ENCODE measurements around the gene KLC4. TPM values are rescaled to one million over a fixed set of nuclear protein-coding genes. Genes with fewer than 3 reads are reported as not detected.
"Not testable (repeated sequence)": the region's sequence is repeated elsewhere in the genome, so short reads cannot be mapped to it uniquely, and the experiment has no call there.

KLC4 gene
- total RNA-seq, 2 experiments from 2014 or later: 16.4 to 22.5 TPM

DNA sequence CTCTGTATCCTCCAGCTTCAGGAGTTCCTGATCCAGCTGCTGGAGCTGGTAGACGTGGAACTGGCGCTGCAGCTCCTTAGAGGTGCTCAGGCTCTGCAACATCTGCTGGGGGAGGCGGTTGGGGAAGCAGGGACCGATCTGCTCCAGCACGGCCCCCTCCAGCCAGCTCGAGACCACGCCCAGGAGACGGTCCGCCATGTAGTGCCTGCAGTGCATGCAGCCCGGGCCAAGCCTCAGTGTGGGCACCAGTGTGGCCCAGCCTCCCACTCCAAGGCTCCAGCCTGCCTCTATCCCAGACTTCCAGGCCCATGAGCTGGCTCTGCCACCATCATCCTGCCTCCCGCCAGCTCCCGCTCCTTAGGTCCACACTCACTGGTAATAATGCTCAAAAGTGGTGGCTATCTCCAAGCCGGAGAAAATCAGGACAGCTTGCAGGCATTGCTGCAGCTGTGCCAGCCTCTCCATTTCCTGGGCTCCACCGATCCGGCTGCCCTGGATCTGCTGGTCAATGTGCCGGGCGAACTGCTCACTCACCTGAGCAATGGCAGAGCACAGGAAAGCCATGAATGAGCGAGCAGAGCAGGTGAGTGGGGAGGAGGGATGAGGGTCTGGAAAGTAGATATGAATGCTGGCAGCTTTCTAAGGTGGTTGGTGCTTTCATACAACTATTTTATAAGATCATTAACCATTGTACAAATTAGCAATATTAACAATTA is 18.7 kb upstream of the KLC4 start:
- ChIA-PET CTCF (ENCODE audit: unreplicated experiment) (interaction anchor here (1.3 kb wide), 1 partner anchor 27 kb away, joined by 3 read pairs; the partner anchor contains the start of genes KLHDC3 and MEA1), POLR2A (interaction anchor here (0.7 kb wide), 1 partner anchor 56 kb away, joined by 3 read pairs; the partner anchor contains the start of gene PPP2R5D)
- H3K79me2 ChIP-seq (ENCODE audit: insufficient read depth, low read depth, low read length): no peaks in the 10 kb centered on the region
- H3K4me2 ChIP-seq (ENCODE audit: low read length): no peak overlapping the region
- H3K4me3 ChIP-seq (ENCODE audit: low read depth, low read length, poor library complexity, severe bottlenecking): no peak overlapping the region
- no peaks in the 10 kb centered on the region for H3K4me1 ChIP-seq (ENCODE audit: insufficient read depth, low read length, poor library complexity, severe bottlenecking)
- no TSS peak for BruUV-seq (replicated peaks)
- no peak for DNase-seq (ENCODE audit: low spot score)
- no peaks in the 10 kb centered on the region for H3K9me2 ChIP-seq (ENCODE audit: insufficient read depth, low read length)
- no peaks in the 10 kb centered on the region for H3K9me3 ChIP-seq (ENCODE audit: low read length)
- H2AFZ ChIP-seq (ENCODE audit: low read length): no peak overlapping the region
- TF ChIP-seq, protein P1, sequence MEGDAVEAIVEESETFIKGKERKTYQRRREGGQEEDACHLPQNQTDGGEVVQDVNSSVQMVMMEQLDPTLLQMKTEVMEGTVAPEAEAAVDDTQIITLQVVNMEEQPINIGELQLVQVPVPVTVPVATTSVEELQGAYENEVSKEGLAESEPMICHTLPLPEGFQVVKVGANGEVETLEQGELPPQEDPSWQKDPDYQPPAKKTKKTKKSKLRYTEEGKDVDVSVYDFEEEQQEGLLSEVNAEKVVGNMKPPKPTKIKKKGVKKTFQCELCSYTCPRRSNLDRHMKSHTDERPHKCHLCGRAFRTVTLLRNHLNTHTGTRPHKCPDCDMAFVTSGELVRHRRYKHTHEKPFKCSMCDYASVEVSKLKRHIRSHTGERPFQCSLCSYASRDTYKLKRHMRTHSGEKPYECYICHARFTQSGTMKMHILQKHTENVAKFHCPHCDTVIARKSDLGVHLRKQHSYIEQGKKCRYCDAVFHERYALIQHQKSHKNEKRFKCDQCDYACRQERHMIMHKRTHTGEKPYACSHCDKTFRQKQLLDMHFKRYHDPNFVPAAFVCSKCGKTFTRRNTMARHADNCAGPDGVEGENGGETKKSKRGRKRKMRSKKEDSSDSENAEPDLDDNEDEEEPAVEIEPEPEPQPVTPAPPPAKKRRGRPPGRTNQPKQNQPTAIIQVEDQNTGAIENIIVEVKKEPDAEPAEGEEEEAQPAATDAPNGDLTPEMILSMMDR (conservative IDR thresholded peaks at IDR 0.05; ENCODE audit: low read length): no peak
- no peak for TF ChIP-seq EZH2phosphoT487 (IDR thresholded peaks at IDR 0.05; ENCODE audit: borderline replicate concordance, low read depth, low read length)
- intact Hi-C loops (cut with micrococcal nuclease; ENCODE audit: unreplicated experiment): no loop called here
- no peaks in the 10 kb centered on the region for H4K20me1 ChIP-seq (ENCODE audit: insufficient read depth, low read length)
- no peak overlapping the region for H3K27ac ChIP-seq (ENCODE audit: low read depth, low read length, poor library complexity, severe bottlenecking)
- H3K36me3 ChIP-seq (ENCODE audit: insufficient read depth, low read length): peaks cover 42% of the 10 kb centered on the region

DNA sequence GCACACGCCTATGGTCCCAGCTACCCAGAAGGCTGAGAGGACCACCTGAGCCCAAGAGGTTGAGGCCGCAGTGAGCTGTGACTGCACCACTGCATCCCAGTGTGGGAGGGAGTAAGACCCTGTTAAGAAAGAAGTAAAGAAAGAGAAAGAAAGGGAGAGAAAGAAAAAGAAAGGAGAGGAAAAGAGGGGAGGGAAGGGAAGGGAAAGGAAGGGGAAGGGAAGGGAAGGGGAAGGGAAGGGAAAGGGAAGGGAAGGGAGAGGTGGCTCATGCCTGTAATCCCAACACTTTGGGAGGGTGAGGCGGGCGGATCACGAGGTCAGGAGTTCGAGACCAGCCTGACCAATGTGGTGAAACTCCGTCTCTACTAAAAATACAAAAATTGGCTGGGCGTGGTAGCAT is 18.0 kb upstream of the KLC4 start:
- H3K4me1 ChIP-seq (ENCODE audit: insufficient read depth, low read length, poor library complexity, severe bottlenecking); H3K79me2 ChIP-seq (ENCODE audit: insufficient read depth, low read depth, low read length); H3K27ac ChIP-seq (ENCODE audit: low read depth, low read length, poor library complexity, severe bottlenecking); H4K20me1 ChIP-seq (ENCODE audit: insufficient read depth, low read length); H3K9me3 ChIP-seq (ENCODE audit: low read length); BruUV-seq (replicated peaks); H3K4me2 ChIP-seq (ENCODE audit: low read length); H3K4me3 ChIP-seq (ENCODE audit: low read depth, low read length, poor library complexity, severe bottlenecking); intact Hi-C loops (cut with micrococcal nuclease; ENCODE audit: unreplicated experiment); H3K9me2 ChIP-seq (ENCODE audit: insufficient read depth, low read length); DNase-seq (ENCODE audit: low spot score); H2AFZ ChIP-seq (ENCODE audit: low read length): not testable (repeated sequence)
- peaks cover 39% of the 10 kb centered on the region; the same call in 1 of the 2 replicates for H3K36me3 ChIP-seq (ENCODE audit: insufficient read depth, low read length)
- ChIA-PET CTCF (ENCODE audit: unreplicated experiment) (interaction anchor here (1.3 kb wide), 1 partner anchor 27 kb away, joined by 3 read pairs; the partner anchor contains the start of genes KLHDC3 and MEA1), POLR2A (interaction anchor here (0.6 kb wide), 1 partner anchor 175 kb away, joined by 5 read pairs; no protein-coding TSS in a partner anchor)

GRCh38 chr6:43043310-43043709 is 16.1 kb upstream of the KLC4 start:
- H4K20me1 ChIP-seq (ENCODE audit: insufficient read depth, low read length): no peaks in the 10 kb centered on the region
- ChIA-PET POLR2A (no interaction called here), CTCF (ENCODE audit: unreplicated experiment) (no interaction called here)
- BruUV-seq (replicated peaks): no TSS peak
- H3K4me2 ChIP-seq (ENCODE audit: low read length): no peak overlapping the region
- no peaks in the 10 kb centered on the region for H3K4me1 ChIP-seq (ENCODE audit: insufficient read depth, low read length, poor library complexity, severe bottlenecking)
- no peak overlapping the region for H2AFZ ChIP-seq (ENCODE audit: low read length)
- no peaks in the 10 kb centered on the region for H3K9me2 ChIP-seq (ENCODE audit: insufficient read depth, low read length)
- TF ChIP-seq, protein P1 (conservative IDR thresholded peaks at IDR 0.05; ENCODE audit: low read length): no peak
- no peak for TF ChIP-seq EZH2phosphoT487 (IDR thresholded peaks at IDR 0.05; ENCODE audit: borderline replicate concordance, low read depth, low read length)
- H3K27ac ChIP-seq (ENCODE audit: low read depth, low read length, poor library complexity, severe bottlenecking): no peak overlapping the region
- no peaks in the 10 kb centered on the region for H3K79me2 ChIP-seq (ENCODE audit: insufficient read depth, low read depth, low read length)
- no peak for DNase-seq (ENCODE audit: low spot score)
- intact Hi-C loops (cut with micrococcal nuclease; ENCODE audit: unreplicated experiment): no loop called here
- peaks cover 30% of the 10 kb centered on the region; the same call in 1 of the 2 replicates for H3K36me3 ChIP-seq (ENCODE audit: insufficient read depth, low read length)
- no peak overlapping the region for H3K4me3 ChIP-seq (ENCODE audit: low read depth, low read length, poor library complexity, severe bottlenecking)
- no peaks in the 10 kb centered on the region for H3K9me3 ChIP-seq (ENCODE audit: low read length)

Measured in OCI-LY7 (cell line).